Prostate gland (tissue), 2 donors: ENCODE data around the gene SH3TC1.

Experiments used
- CTCF ChIP-seq, 4 experiments: fragments of 200-600 bp in 2 of 4; fragments of 450-650 bp in 2 of 4; sonication (generic) in 2 of 4; IDR thresholded peaks; 1 replicate in 3 of 4; 2 replicates in 1 of 4; pipeline ENCODE4 v1.5.1; 2016 to 2019; ENCODE audit warnings: antibody characterized with exemption in 4 of 4, mild to moderate bottlenecking in 2 of 4, moderate library complexity in 2 of 4
- POLR2AphosphoS5 ChIP-seq: sonication (generic); formaldehyde crosslinking; IDR thresholded peaks from one replicate; pipeline ENCODE4 v1.6.1; 2017; ENCODE audit warnings: antibody characterized with exemption

DNA sequence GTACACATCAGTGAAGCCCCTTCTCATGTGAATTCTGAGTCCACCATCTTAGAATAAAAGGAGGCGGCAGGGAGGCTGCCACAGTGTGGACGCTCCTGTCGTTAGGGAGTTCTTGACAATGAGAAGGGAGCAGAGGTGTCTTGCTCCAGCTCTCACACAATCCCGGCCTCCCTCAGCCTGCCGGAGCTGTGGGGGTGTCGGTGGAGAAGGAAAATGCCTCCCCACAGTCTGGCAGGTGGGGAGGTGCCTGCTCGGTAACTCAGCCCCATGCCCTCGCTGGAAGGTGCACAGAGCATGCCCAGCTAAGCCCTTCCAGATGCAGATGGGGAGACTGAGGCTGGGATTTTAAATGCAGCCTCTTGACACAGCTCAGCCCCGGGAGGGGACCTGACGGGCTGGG, 20.0 kb upstream of the SH3TC1 start:
- no peak for TF ChIP-seq CTCF (IDR thresholded peaks at IDR 0.05)
- no peak for TF ChIP-seq POLR2AphosphoS5
